ENCODE results near the gene NES. TPM values are rescaled to one million over a fixed set of nuclear protein-coding genes. Genes with fewer than 3 reads are reported as not detected.

Gene NES
- total RNA-seq, 1 experiment from 2014 or later = 168 TPM

DNA sequence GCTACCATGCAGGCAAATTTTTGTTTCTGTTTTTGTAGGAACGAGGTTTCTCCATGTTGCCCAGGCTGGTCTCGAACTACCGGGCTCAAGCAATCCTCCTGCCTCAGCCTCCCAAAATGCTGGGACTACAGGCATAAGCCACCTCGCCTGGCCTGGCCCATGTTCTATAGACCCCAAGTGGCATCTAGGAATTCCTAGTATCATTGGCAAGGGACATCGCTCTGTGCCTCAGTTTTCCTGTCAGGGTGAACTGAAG lies 14.5 kb downstream of the NES start:
- Mint-ChIP-seq H3K9me3 (no peaks in the 10 kb centered on the region; a peak in 1 of 5 replicates), H3K27ac (peak overlapping the region; percentile 36 to 99 (median 64); a peak in 6 of 7 replicates), H3K4me1 (peaks cover 81 to 84% of the 10 kb centered on the region in 2 experiments), H3K27me3 (ENCODE audit: low read depth) (peaks cover 24% of the 10 kb centered on the region), H3K4me3 (peak overlapping the region in 1 of 2 experiments; percentile 5; a peak in 1 of 5 replicates), H3K36me3 (ENCODE audit: insufficient read depth in 1 of 3, low read depth in 3 of 3) (no peaks in the 10 kb centered on the region)
- H2AFZ ChIP-seq (ENCODE audit: low read length) = no peak overlapping the region
- H4K8ac ChIP-seq (replicated peaks; ENCODE audit: insufficient read length, low read depth, low read length) = no peak overlapping the region
- H2BK5ac ChIP-seq (ENCODE audit: insufficient read length, low read length) = no peak overlapping the region
- no peak overlapping the region for H3K4ac ChIP-seq (ENCODE audit: low read depth, low read length)
- H3K9ac ChIP-seq (ENCODE audit: extremely low read depth, insufficient read length, low read length) = no peak overlapping the region
- H4K91ac ChIP-seq (ENCODE audit: insufficient read length, low read depth, low read length) = no peak overlapping the region
- H3K79me2 ChIP-seq (ENCODE audit: insufficient read depth, low read length) = no peaks in the 10 kb centered on the region
- no peak overlapping the region for H2BK20ac ChIP-seq (ENCODE audit: low read depth, low read length, poor library complexity, severe bottlenecking)
- no peak overlapping the region for H2BK12ac ChIP-seq (ENCODE audit: insufficient read length, low read depth, low read length)
- WGBS (ENCODE audit: extremely low coverage, insufficient read length, low lambda C conversion rate) = no CpG with 5 or more reads among the region's 5 CpGs
- H3K9me3 ChIP-seq (ENCODE audit: control insufficient read depth, low read depth, low read length) = no peaks in the 10 kb centered on the region
- H3T11ph ChIP-seq (ENCODE audit: low read length) = no peak overlapping the region
- H3K14ac ChIP-seq (ENCODE audit: insufficient read depth, low read length) = no peak overlapping the region
- H4K20me1 ChIP-seq (ENCODE audit: control insufficient read depth, insufficient read depth, insufficient read length) = no peaks in the 10 kb centered on the region
- no peak overlapping the region for H3K23ac ChIP-seq (ENCODE audit: insufficient read length, low read depth, low read length)
- H2BK15ac ChIP-seq (ENCODE audit: low read depth, low read length) = no peak overlapping the region
- no peak overlapping the region for H2BK120ac ChIP-seq (ENCODE audit: low read depth, low read length, poor library complexity, severe bottlenecking)
- H3K79me1 ChIP-seq (ENCODE audit: insufficient read depth, low read depth, low read length, poor library complexity, severe bottlenecking) = no peaks in the 10 kb centered on the region
- H3K18ac ChIP-seq (ENCODE audit: insufficient read length, low read depth, low read length) = no peak overlapping the region
- no peaks in the 10 kb centered on the region; the same call in 1 of the 2 replicates for H3K27me3 ChIP-seq (ENCODE audit: insufficient read depth, low read length)
- no peak overlapping the region for H3K27ac ChIP-seq (ENCODE audit: insufficient read length, low read depth, low read length)
- no peak overlapping the region for H2AK5ac ChIP-seq (ENCODE audit: insufficient read length, low read length)
- no peak overlapping the region for H4K5ac ChIP-seq (ENCODE audit: insufficient read length, low read depth, low read length)
- DNase-seq = no peak
- peaks cover 19% of the 10 kb centered on the region; the same call in 1 of the 2 replicates for H3K4me1 ChIP-seq (ENCODE audit: insufficient read depth, low read length)
- H3K4me2 ChIP-seq (ENCODE audit: insufficient read depth, insufficient read length, low read length) = no peak overlapping the region
- TF ChIP-seq, protein P1, sequence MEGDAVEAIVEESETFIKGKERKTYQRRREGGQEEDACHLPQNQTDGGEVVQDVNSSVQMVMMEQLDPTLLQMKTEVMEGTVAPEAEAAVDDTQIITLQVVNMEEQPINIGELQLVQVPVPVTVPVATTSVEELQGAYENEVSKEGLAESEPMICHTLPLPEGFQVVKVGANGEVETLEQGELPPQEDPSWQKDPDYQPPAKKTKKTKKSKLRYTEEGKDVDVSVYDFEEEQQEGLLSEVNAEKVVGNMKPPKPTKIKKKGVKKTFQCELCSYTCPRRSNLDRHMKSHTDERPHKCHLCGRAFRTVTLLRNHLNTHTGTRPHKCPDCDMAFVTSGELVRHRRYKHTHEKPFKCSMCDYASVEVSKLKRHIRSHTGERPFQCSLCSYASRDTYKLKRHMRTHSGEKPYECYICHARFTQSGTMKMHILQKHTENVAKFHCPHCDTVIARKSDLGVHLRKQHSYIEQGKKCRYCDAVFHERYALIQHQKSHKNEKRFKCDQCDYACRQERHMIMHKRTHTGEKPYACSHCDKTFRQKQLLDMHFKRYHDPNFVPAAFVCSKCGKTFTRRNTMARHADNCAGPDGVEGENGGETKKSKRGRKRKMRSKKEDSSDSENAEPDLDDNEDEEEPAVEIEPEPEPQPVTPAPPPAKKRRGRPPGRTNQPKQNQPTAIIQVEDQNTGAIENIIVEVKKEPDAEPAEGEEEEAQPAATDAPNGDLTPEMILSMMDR (conservative IDR thresholded peaks at IDR 0.05) = no peak
- no peaks in the 10 kb centered on the region for H3K23me2 ChIP-seq (ENCODE audit: insufficient read length, low read depth, low read length, poor library complexity, severe bottlenecking)
- no peak overlapping the region for H3K56ac ChIP-seq (ENCODE audit: insufficient read length, low read depth, low read length)

Data from H9 (cell line).